ENCODE results near the gene KANTR. TPM values are rescaled to one million over a fixed set of nuclear protein-coding genes. Genes with fewer than 3 reads are reported as not detected.

KANTR gene
- total RNA-seq, 1 experiment from 2014 or later, result 7.7 TPM

DNA sequence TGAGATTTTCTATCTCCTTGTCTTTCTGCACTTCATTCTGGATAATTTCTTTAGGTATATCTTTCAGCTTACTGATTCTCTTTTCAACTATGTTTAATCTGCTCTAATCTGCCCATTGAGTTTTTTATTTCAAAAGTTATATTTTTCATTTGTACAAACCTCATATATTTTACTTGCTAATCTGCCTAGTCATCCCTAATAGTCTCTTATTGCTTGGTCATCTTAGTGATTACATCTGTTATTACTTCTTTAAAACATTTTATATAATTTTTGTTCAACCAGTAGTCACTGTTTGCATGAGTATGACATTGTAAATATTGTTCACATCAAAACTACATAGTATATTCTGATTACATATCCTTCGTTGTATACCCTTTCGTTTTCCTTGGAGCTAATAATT is 32.4 kb downstream of the KANTR start:
- H4K8ac ChIP-seq (replicated peaks; ENCODE audit: insufficient read length, low read depth, low read length), result no peak overlapping the region
- H4K20me1 ChIP-seq (ENCODE audit: control insufficient read depth, insufficient read depth, insufficient read length), result no peaks in the 10 kb centered on the region
- no peak overlapping the region for H2BK15ac ChIP-seq (ENCODE audit: low read depth, low read length)
- H4K5ac ChIP-seq (ENCODE audit: insufficient read length, low read depth, low read length), result no peak overlapping the region
- DNase-seq, result no peak
- H2BK5ac ChIP-seq (ENCODE audit: insufficient read length, low read length), result no peak overlapping the region
- H3K79me1 ChIP-seq (ENCODE audit: insufficient read depth, low read depth, low read length, poor library complexity, severe bottlenecking), result no peaks in the 10 kb centered on the region
- no peak overlapping the region for H3K18ac ChIP-seq (ENCODE audit: insufficient read length, low read depth, low read length)
- H3K23me2 ChIP-seq (ENCODE audit: insufficient read length, low read depth, low read length, poor library complexity, severe bottlenecking), result no peaks in the 10 kb centered on the region
- no peaks in the 10 kb centered on the region for H3K4me1 ChIP-seq (ENCODE audit: insufficient read depth, low read length)
- peaks cover 15% of the 10 kb centered on the region for H3K9me3 ChIP-seq (ENCODE audit: control insufficient read depth, low read depth, low read length)
- H2BK20ac ChIP-seq (ENCODE audit: low read depth, low read length, poor library complexity, severe bottlenecking), result no peak overlapping the region
- no peak overlapping the region for H2BK120ac ChIP-seq (ENCODE audit: low read depth, low read length, poor library complexity, severe bottlenecking)
- no peak overlapping the region for H3T11ph ChIP-seq (ENCODE audit: low read length)
- H3K27me3 ChIP-seq (ENCODE audit: insufficient read depth, low read length), result no peaks in the 10 kb centered on the region
- H3K4me3 Mint-ChIP-seq, result no peak overlapping the region
- H3K56ac ChIP-seq (ENCODE audit: insufficient read length, low read depth, low read length), result no peak overlapping the region
- H3K36me3 Mint-ChIP-seq (ENCODE audit: insufficient read depth in 1 of 3, low read depth in 3 of 3), result peaks cover 10 to 14% (median 11%) of the 10 kb centered on the region in 3 experiments; a peak in 5 of 7 replicates
- no peak overlapping the region for H3K27ac Mint-ChIP-seq
- no peak overlapping the region for H2AFZ ChIP-seq (ENCODE audit: low read length)
- H3K79me2 ChIP-seq (ENCODE audit: insufficient read depth, low read length), result no peaks in the 10 kb centered on the region
- no peak overlapping the region for H3K4ac ChIP-seq (ENCODE audit: low read depth, low read length)
- H3K4me1 Mint-ChIP-seq, result no peaks in the 10 kb centered on the region
- H3K9me3 Mint-ChIP-seq, result peaks cover 64 to 74% of the 10 kb centered on the region in 2 experiments
- H3K27me3 Mint-ChIP-seq (ENCODE audit: low read depth), result no peaks in the 10 kb centered on the region
- TF ChIP-seq, protein P1, sequence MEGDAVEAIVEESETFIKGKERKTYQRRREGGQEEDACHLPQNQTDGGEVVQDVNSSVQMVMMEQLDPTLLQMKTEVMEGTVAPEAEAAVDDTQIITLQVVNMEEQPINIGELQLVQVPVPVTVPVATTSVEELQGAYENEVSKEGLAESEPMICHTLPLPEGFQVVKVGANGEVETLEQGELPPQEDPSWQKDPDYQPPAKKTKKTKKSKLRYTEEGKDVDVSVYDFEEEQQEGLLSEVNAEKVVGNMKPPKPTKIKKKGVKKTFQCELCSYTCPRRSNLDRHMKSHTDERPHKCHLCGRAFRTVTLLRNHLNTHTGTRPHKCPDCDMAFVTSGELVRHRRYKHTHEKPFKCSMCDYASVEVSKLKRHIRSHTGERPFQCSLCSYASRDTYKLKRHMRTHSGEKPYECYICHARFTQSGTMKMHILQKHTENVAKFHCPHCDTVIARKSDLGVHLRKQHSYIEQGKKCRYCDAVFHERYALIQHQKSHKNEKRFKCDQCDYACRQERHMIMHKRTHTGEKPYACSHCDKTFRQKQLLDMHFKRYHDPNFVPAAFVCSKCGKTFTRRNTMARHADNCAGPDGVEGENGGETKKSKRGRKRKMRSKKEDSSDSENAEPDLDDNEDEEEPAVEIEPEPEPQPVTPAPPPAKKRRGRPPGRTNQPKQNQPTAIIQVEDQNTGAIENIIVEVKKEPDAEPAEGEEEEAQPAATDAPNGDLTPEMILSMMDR (conservative IDR thresholded peaks at IDR 0.05), result no peak
- H2BK12ac ChIP-seq (ENCODE audit: insufficient read length, low read depth, low read length), result no peak overlapping the region
- H4K91ac ChIP-seq (ENCODE audit: insufficient read length, low read depth, low read length), result no peak overlapping the region
- no peak overlapping the region for H3K4me2 ChIP-seq (ENCODE audit: insufficient read depth, insufficient read length, low read length)
- no peak overlapping the region for H3K14ac ChIP-seq (ENCODE audit: insufficient read depth, low read length)
- H3K9ac ChIP-seq (ENCODE audit: extremely low read depth, insufficient read length, low read length), result no peak overlapping the region
- WGBS (ENCODE audit: extremely low coverage, insufficient read length, low lambda C conversion rate), result no CpG with 5 or more reads among the region's 2 CpGs
- no peak overlapping the region for H3K23ac ChIP-seq (ENCODE audit: insufficient read length, low read depth, low read length)
- no peak overlapping the region for H3K27ac ChIP-seq (ENCODE audit: insufficient read length, low read depth, low read length)
- no peak overlapping the region for H2AK5ac ChIP-seq (ENCODE audit: insufficient read length, low read length)

Measured in H9 (cell line).